Gastrocnemius medialis (tissue), 4 donors: Measurements from ENCODE around the gene CLEC4G.

Experiments used
- CTCF ChIP-seq, 5 experiments: fragments of 450-650 bp in 3 of 5; fragments of 200-600 bp in 2 of 5; sonication (generic) in 2 of 5; IDR thresholded peaks in 4 of 5; conservative IDR thresholded peaks in 1 of 5; 1 replicate in 4 of 5; 2 replicates in 1 of 5; pipeline ENCODE4 v1.5.1; 2016 to 2019; ENCODE audit warnings: antibody characterized with exemption in 5 of 5, mild to moderate bottlenecking in 3 of 5, moderate library complexity in 3 of 5
- POLR2A ChIP-seq, 2 donors: fragments of 450-650 bp; IDR thresholded peaks; one replicate each; pipeline ENCODE4 v1.6.1; 2017; ENCODE audit warnings: antibody characterized with exemption in 2 of 2, mild to moderate bottlenecking in 2 of 2, moderate library complexity in 2 of 2

GRCh38 chr19:7704280-7705060 lies 27.4 kb downstream of the CLEC4G start:
- no peak for TF ChIP-seq CTCF (IDR thresholded peaks at IDR 0.05 in 4 of 5, conservative IDR thresholded peaks at IDR 0.05 in 1 of 5)
- no peak for TF ChIP-seq POLR2A (IDR thresholded peaks at IDR 0.05)
